ENCODE data around the gene CLEC20A. TPM values are rescaled to one million over a fixed set of nuclear protein-coding genes. Genes with fewer than 3 reads are reported as not detected.
A peak's percentile ranks its signal among the peaks of the same experiment; 100 is the strongest.

Gene CLEC20A
- total RNA-seq, 1 donor from 2014 or later = not detected

DNA sequence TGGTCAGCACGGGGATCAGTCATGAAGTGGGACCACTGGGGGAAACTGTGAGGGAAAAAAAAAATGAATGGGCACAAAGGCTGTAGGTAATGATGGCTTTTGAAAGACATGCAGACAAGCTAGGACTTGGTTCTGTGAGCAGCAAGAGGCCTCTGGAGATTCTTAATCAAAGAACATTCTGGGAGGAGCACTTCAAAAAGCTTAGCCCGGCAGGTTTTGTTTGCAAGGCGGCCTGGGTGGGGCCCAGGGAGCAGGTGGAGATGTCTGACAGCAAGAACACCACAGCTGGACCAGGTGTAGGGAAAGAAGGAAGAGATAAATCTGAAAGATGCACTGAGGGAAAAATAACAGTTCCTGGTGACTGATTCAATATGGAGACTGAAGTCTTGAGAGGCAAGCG is 22.1 kb upstream of the CLEC20A start:
- no peaks in the 10 kb centered on the region for H3K9me3 Mint-ChIP-seq
- no peaks in the 10 kb centered on the region for H3K27me3 Mint-ChIP-seq (ENCODE audit: low read depth)
- no peak for DNase-seq (ENCODE audit: low read depth, low spot score)
- no peaks in the 10 kb centered on the region for H3K4me1 Mint-ChIP-seq
- no peak overlapping the region for H3K4me3 Mint-ChIP-seq
- H3K36me3 Mint-ChIP-seq (ENCODE audit: low read depth) = no peaks in the 10 kb centered on the region
- TF ChIP-seq, protein P1, sequence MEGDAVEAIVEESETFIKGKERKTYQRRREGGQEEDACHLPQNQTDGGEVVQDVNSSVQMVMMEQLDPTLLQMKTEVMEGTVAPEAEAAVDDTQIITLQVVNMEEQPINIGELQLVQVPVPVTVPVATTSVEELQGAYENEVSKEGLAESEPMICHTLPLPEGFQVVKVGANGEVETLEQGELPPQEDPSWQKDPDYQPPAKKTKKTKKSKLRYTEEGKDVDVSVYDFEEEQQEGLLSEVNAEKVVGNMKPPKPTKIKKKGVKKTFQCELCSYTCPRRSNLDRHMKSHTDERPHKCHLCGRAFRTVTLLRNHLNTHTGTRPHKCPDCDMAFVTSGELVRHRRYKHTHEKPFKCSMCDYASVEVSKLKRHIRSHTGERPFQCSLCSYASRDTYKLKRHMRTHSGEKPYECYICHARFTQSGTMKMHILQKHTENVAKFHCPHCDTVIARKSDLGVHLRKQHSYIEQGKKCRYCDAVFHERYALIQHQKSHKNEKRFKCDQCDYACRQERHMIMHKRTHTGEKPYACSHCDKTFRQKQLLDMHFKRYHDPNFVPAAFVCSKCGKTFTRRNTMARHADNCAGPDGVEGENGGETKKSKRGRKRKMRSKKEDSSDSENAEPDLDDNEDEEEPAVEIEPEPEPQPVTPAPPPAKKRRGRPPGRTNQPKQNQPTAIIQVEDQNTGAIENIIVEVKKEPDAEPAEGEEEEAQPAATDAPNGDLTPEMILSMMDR (conservative IDR thresholded peaks at IDR 0.05) = no peak
- H3K27ac Mint-ChIP-seq (ENCODE audit: unreplicated experiment) = no peak overlapping the region

DNA sequence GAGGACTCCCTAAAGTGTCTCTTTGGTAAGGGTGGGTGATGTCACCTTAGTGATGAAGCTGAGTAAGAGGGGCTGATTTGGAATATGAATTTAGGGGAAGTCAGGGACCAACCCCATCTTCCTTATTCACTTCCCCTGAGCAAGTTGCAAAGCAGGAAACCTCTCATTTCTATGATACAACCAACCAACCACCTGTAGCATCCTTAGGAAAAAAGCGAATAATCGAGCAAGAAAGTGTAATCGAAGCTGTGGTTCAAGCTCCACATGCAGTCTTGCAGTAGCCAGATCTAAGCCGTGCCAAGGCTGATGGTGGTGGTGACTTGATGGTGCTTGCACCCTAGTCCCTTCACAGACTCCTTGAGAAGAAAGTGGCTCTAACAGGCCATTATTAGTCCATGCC is 19.3 kb upstream of the CLEC20A start:
- no peaks in the 10 kb centered on the region for H3K9me3 Mint-ChIP-seq
- TF ChIP-seq, protein P1 (conservative IDR thresholded peaks at IDR 0.05) = no peak
- H3K36me3 Mint-ChIP-seq (ENCODE audit: low read depth) = no peaks in the 10 kb centered on the region
- H3K4me3 Mint-ChIP-seq = no peak overlapping the region
- H3K27ac Mint-ChIP-seq (ENCODE audit: unreplicated experiment) = no peak overlapping the region
- no peaks in the 10 kb centered on the region for H3K27me3 Mint-ChIP-seq (ENCODE audit: low read depth)
- no peak for DNase-seq (ENCODE audit: low read depth, low spot score)
- no peaks in the 10 kb centered on the region for H3K4me1 Mint-ChIP-seq

DNA sequence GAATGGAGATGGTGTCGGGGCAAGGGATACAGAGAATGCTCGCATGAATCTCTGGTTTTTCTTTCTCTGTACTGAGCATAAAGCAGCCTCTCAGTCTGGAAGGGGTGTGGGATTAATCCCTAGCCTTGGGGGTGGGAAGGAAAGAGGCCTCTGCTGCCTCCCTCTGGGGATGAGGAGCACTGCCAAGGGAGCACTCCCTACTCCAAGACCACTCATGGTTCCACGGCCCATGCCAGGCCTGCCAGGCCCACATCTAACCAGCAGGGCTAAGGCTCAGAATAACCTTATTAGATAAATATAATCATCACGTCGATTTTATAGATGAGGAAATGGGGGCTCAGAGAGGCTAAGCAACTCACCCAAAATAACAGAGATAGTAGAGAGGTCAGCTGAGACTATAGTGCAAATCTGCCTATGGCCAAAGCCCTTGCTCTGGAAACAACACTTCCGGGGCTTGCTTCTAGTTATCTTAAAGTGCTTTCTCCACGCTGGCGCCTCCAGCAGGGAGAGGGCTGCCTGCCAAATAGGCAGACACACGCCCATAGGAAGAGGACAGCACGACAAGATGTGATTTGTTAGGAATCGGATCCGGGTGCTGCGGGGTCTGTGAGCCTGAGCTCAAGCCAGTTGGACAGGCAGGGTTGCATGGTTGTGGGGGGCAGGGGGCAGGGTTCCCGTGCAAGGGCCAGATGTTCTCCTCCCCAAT is 16.7 kb upstream of the CLEC20A start:
- Mint-ChIP-seq H3K27ac (ENCODE audit: unreplicated experiment) (peak overlapping the region; percentile 19), H3K9me3 (no peaks in the 10 kb centered on the region), H3K4me3 (no peak overlapping the region), H3K36me3 (ENCODE audit: low read depth) (no peaks in the 10 kb centered on the region), H3K27me3 (ENCODE audit: low read depth) (no peaks in the 10 kb centered on the region), H3K4me1 (no peaks in the 10 kb centered on the region)
- DNase-seq (ENCODE audit: low read depth, low spot score) = no peak
- TF ChIP-seq, protein P1 (conservative IDR thresholded peaks at IDR 0.05) = no peak

DNA sequence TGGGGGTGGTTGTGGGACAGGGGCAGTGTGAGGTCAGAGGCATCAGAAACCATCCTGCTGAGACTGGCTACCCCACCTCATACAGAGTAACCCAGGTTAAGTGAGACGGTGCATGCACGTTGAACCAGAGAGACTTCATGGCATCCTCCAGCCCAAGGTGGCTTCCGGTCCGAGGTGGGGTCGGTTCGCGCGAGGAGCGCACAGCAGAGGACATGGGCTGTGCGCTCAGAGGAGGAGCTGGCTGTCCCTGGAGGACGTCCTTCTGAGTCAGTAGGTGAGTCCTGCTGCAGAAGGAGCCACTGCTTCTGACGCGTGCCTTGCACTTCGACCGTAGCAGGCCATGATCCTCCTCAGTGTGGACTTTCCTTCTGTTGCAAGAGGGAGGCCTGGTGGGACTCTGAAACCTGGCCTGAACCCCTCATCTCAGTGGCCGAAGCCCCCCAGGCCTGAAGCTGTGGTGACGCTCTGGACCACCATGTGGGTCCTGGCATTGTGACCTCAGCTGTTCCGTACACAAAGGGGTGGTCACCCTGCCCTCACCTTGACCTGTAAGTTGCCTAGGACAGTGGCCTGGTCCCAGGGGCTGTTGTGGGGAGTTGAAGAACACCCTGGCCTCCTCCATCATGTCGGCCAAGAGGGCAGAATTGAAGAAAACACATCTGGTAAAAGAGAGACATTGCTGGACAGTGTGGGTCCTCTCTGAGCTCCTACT is 16.0 kb upstream of the CLEC20A start, which contains the start of gene TEX35:
TEX35 (plus strand) TSS at position 544 of the 712 bp plus-strand sequence; CDS start at position 624, 80 bp downstream.
- TF ChIP-seq, protein P1 (conservative IDR thresholded peaks at IDR 0.05) = no peak

DNA sequence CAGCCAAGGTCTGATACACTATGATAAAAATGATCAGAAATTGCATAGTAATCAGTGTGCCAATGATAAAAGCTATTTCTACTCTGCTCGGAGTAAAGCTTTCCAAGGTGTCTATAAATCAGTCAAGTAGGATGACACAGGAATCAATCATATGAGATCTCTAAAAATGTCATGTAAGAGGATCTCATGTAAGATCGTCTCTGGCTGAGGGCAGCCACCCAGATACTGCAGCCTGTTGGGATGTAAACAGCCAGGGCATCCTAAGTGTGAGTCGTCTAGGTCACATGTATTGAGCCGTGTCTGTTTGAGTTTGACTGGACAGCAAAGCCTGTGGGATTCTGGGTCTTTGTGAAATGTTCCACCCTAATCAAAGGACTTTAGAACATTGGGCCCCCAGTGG is 13.4 kb upstream of the CLEC20A start:
- TF ChIP-seq, protein P1 (conservative IDR thresholded peaks at IDR 0.05) = no peak
- no peaks in the 10 kb centered on the region for H3K27me3 Mint-ChIP-seq (ENCODE audit: low read depth)
- no peak overlapping the region for H3K4me3 Mint-ChIP-seq
- H3K27ac Mint-ChIP-seq (ENCODE audit: unreplicated experiment) = no peak overlapping the region
- H3K36me3 Mint-ChIP-seq (ENCODE audit: low read depth) = no peaks in the 10 kb centered on the region
- H3K9me3 Mint-ChIP-seq = no peaks in the 10 kb centered on the region
- DNase-seq (ENCODE audit: low read depth, low spot score) = no peak
- H3K4me1 Mint-ChIP-seq = no peaks in the 10 kb centered on the region

More for the DNA sequence above, 16.0 kb upstream of the CLEC20A start, which contains the start of gene TEX35:
- H3K4me3 Mint-ChIP-seq = no peak within 1 kb of the TSS
- no peaks in the 10 kb centered on the region for H3K36me3 Mint-ChIP-seq (ENCODE audit: low read depth)
- H3K9me3 Mint-ChIP-seq = no peaks in the 10 kb centered on the region
- DNase-seq (ENCODE audit: low read depth, low spot score) = no peak
- no peaks in the 10 kb centered on the region for H3K4me1 Mint-ChIP-seq
- H3K27ac Mint-ChIP-seq (ENCODE audit: unreplicated experiment) = peak within 1 kb of the TSS; percentile 19
- no peaks in the 10 kb centered on the region for H3K27me3 Mint-ChIP-seq (ENCODE audit: low read depth)
